ENCODE data around the gene ARHGEF17.

ARHGEF17 gene

DNA sequence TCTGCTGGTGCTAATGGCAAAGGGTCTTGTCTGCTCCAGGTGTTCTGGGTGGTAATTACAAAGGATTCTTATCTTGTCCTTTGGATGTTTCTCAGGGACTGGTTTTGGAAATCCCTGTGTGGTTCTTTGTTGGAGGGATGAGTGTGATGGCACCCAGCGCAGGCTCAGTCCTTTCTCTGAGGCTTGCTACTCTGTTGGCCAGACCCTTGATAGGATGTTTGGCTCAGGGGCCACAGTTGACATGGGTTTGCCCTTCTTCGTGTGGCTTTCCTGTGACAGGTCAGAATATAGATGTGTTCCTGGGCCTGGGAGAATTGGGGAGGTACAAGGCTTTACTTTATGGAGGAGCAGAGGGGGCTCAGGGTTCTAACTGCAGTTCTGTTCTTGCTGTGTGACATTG is 4.0 kb downstream of the ARHGEF17 start:
- DNase-seq = no peak

DNA sequence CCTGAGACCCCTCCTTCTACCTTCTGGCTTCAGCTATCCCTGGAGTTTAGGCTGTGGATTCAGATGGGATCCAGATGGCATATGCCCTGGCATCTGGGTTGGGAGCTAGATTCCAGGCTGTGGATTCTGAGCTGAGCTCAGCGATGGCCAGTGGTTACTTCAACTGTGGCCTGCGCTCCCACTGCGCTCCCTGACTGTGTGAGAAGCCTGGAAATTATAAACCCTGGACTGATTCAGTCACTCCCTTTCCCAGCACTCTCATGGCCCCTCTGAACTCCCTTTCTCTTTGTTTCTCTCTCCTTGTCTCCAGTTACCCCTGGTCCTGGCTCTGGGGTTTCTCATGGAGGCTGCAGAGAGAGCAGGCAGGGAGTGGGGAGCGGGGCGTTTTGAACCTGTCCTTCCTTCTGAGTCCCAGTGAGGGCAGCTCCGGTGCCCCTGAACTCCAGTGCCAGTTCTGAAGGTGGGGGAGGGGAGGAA is 4.8 kb downstream of the ARHGEF17 start:
- peak in 2 of 56 donors; percentile 33 to 34 for DNase-seq

DNA sequence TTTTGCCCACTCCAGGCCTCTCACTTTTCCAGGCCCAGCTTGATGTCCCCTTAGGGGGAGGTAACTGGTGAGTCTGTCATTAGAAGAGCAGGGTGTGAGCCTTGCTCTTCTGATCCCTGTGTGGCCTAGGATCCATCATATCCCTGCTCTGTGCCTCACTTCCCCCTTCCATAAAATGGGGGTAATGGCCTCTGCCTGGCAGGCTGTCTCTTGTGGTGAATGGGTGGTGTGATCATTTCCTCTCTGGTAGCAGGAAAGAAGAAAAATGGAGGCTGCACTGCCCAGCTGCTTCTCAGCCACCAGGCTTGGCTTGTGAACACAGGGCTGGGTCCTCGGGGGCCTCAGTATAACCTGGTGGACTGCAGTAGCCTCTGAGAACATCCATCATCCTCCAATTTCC is 5.6 kb downstream of the ARHGEF17 start:
- DNase-seq = no peak

DNA sequence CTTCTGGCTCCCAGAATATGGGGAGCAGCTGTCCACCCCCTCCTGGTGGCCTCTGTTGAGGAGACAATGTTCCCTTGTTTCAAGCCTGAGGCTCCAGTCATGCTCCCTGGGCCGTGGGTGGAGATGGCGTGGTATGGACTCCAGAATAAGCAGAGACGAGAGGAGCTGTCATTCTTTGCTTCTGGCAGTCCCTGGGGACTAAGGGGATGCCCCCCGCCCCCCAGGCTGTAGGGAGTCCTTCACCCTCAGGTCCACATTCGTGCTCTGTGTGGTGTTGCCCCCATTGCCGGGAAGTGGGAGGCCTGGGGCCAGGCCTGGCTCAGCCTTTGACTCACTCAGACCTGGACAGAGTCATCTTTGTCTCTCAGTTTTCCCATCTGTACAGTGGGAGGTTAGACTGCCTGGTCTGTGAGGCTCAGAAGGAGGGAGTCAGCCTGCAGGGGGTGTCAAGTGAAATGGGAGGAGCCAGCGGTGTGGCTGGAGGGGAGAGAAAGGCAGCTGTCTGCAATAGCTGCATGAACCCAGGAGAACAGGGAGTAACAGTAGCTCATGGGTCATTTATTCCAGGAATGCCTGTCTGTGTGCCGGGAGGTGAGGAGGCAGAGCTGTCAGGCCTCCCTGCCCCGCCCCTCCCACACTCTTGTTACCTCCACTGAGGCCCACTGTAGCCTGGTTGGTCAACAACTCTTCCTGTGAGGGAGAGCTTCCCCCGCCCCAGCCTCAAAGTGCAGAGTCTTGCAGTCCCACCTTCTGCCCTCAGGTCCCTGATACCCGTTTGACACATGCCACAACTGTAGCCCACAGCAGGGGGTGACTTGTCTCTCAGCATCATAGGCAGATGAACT is 6.3 kb downstream of the ARHGEF17 start:
- DNase-seq = peak in 48 of 56 donors; percentile 32 to 88 (median 62)

DNA sequence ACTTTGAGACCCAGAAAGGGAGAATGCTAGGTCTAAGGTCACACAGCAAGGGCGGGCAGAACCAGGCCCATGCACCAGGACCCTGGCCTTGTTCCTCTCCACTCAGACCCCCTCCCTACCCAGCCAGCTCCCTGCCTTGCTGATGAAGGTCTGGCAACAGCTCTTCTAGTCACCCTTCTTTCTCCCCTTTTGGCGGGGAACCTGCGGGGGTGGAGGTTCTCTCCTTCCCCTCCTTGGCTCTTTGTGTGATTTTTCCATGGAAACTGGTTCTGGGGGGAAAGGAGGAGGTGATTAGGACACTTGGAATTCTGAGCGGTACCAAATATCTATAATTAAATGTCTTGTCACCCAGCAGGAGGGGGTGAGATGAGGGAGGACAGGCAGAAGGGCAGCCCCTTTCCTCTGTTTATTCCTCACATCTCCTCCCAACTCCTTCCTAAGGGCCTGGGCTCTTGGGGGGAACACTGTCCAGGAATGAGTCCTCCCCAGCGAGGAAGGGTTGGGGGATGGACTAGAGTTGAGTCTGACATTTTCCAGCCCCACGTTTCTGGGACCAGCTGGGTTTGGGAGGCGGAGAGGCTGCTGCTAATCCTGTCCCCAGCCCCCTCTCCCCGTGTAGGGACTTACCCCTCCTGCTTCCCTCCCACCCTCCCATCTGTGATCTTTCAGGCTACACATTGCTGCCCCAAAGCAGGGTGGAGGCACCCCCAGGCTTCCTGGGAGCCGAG is 7.4 kb downstream of the ARHGEF17 start:
- DNase-seq = peak in 2 of 56 donors; percentile 24 to 31

DNA sequence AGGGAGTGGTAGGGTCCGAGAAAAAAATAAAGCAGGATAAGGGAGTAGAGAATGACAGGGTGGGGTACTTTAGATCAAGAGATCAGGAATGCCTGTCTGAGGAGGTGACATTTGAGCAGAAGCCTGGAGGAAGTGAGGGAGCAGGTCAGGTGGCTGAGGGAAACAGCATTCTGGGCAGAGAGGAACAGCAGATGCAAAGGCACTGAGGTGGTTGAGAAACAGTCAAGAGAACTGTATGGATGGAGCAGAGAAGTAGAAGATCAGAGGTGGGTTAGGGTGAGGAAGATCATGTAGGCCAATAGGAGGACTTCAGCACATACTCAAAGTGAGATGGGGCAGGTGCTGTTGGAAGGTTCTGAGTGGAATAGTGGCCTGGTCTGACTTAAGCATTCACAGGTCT is 8.3 kb downstream of the ARHGEF17 start:
- DNase-seq = no peak

DNA sequence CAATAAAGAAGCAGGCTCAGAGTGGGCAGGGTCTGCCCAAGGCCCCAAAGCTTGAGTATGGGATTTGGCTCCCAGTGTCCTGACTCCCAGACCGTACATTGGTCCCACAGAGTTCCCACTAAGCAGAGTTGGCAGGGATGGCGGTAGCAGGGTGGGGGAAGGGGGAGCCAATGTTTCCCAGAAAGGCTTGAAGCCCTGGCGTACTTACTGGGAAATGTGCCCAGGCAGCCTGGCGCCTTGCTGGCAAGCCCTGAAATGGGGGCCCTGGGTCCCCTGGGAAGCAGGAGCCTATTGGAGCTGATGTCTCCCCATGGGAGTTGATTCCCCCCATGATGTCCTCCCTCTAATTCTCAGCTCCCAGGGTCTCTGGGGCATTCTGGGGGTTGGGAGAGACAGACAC is 9.3 kb downstream of the ARHGEF17 start:
- peak in 49 of 56 donors; percentile 12 to 89 (median 64) for DNase-seq

DNA sequence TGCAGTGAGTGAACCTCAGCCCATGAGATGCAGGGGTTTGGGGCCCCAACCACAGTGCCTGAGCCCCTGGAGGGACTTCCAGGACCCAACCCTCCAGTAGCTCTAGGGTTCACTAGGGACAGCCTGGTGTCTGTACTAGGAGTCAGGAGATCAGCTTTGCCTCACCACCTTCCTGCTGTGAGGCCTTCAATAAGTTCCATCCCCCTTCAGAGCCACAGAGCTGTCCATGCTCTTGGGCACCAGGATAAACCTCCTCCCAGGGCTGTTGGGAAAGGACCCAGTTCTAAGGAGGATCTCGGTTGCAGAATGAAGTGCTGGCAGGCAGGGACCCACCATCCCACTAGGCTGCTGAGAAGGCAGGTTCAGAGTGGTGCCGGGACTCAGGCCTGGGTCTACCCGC is 9.7 kb downstream of the ARHGEF17 start:
- DNase-seq = no peak

DNA sequence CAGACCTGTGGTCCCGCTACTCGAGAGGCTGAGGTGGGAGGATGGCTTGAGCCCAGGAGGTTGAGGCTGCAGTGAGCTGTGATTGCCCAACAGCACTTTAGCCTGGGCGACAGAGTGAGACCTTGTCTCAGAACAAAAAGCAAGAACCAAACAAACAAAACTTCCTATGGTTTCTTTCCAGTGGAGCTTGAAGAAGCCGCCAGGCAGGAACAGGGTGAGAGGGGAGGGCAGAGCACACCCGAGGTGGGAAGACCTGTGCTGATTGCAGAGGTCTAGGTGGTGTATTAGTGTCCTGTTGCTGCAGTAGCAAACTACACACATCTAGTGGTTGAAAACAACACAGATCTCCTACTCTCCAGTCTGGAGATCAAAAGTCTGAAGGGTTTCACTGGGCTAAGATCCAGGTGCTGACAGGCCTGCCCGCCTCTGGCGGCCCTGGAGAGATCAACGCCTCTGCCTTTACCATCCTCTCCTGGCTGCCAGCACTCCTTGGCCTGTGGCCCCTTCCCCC is 10.5 kb downstream of the ARHGEF17 start:
- DNase-seq = no peak

DNA sequence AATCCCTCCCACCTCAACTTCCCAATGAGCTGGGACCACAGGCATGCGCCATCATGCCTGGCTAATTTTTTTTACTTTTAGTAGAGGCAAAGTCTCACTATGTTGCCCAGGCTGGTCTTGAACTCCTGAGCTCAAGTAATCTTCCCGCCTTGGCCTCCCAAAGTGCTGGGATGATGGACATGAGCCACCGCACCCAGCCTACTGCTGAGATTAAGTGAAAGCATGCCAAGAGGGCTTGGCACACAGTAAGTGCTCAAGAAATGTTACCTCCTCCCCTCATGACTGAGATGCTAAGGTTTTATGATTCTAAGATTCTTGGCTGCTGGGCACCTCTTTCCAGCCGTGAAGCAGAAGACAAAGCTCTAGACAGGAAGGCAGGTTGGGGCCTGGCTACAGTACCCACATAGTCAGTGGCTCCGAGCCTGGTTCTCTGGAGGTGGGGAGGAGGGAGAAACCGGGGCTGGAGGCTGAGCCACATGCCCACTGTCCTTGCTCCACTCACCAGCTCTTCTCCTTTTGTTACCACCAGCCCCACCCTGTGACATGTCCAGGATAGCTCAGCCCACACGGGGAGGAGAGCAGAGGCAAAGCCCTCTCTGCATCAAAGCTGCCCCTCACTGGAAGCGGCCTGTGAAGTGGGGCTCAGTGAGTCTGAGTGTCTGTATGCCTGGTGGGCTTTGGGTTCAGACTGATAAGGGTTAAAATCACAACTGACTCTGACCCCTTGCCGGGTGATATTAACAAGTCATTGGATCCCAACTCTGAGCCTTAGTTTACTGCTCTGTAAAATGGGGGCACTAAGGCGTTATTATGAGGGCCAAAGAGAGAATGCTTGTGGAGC is 12.9 kb downstream of the ARHGEF17 start:
- no peak for DNase-seq

DNA sequence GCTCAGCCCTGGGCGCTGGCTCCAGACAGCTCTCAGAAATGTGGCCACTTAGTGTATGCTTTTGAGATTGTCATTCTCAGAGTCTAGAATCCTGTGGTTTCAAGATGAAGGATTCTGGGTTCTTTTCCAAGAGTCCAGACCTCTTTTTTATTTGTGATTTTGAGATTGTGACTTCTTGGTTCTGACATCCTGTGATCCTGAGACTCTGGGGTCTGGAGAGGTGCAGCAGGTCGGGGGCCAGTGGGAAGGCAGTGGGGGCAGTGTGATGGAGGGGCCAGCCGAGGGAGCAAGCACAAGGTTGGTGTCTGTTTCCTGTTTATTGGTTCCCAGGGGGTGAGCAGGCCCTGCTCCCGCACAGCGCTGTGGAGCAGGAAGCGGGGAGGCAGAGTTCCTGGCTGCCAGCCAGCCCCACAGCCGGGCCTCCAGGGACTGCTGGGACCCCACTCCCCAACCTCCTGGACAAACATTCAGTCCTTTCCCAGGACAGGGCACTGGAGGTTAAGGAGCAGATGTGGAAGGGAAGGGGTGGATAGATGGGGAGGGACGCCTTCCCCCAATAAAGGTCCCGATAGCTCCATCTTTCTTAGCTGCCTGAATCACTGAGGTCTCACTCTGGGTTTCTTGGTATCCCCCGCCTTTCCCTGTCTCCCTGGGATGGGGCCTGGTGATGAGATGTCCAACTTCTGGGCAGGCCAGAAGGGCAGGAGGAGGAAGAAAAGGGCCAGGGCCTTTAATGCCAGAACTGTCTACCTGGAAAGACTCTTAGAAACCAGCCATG is 13.7 kb downstream of the ARHGEF17 start:
- peak in 2 of 56 donors; percentile 29 to 38 for DNase-seq

DNA sequence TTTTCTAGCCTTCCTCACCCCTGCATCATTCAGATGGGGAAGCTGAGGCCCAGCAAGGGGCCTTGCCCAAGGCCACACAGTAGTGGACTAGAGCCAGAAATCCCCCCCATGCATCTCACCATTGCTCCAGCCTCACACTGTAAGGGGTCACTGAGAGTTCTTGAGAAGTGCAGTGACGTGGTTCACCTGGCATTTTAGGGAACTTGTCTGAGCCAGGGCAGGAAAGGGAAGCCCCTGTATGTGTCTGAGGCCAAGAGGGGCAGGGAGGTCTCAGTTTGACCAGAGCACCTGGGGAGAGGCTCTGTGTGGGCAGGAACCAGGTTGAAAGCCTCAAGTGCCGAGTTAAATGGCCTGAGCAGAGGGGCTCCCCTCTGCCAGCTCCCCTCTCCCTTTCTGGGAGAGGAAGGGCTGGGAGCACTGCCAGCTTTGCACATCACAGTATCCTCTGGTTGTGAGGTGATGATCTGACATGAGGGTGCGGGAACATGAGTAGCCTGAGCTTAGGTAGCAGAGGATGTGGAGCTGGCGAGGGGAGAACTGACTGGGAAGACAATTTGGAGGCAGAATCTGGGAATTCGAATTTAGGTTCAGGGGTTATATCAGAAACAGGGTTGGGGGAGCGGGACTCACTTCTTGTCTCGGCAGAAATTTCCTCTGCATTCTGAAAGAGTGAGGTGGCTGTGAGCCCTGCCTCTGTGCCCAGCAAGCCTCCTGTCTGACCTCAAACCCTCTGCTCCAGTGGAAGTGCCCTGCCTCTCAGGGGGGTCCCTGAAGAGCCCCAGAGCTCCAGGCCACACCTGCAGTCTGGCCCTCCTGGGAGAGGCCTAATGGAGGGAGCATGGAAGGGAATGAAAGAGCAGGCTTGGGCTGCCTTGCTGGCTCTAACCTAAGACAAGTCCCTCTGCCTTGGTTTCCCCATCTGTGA is 14.6 kb downstream of the ARHGEF17 start:
- no peak for DNase-seq

DNA sequence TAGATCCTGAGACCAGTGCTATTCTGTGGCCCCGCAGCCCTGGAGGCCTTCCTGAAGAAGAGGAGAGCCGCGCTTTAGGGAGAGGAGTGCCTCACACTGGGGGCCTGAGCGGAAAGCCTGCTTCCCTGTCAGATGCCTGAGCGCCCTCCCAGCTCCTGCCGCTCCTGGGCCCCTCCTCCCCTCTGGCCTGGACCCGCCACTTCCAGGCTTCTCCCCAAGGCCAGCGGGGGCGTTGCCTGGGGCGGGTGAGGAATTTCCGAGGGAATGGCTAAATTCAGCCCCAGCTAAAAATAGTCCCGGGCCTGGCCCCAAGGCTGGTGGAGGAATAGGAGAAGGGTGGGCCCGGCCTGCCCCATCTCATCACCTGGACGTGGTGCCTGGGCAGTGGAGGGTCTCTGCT is 15.4 kb downstream of the ARHGEF17 start:
- peak in 13 of 56 donors; percentile 17 to 66 (median 29) for DNase-seq

DNA sequence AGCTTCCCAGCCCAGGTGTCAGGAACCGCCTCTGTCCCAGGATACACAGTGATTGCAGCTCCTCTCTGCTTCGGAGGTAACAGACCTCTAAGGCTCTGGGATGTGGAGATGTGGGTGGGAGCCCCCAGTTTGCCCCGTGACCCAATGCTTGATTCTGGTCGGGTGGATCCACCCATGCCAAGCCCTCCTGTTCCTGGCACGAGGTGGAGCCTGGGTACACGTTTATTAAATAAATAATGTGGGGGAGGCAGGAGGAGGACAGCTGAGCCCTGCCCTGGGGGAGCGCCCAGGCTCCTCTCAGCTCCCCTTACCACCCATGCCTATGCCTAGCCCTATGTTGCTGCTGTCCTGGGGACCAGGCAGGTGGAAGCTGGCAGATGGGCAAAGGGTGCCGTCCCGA is 16.0 kb downstream of the ARHGEF17 start:
- no peak for DNase-seq

DNA sequence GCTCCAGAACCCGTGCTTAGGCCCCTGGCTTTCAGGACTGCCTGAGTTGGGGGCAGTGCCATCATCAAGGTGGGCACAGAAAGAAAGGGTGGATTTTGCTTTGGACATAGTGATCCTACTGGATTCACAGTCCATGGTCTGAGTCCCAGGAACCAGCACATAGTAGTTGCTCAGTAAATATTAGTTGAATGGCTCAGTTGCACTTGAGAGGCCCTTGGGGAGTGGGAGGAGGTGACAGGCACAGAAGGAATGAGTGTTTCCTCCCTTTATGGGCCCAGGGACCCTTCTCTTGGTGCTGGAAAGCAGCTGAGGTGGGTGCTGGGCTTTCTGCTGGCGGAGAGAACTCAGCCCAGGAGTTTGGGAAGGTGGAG is 16.6 kb downstream of the ARHGEF17 start:
- no peak for DNase-seq

DNA sequence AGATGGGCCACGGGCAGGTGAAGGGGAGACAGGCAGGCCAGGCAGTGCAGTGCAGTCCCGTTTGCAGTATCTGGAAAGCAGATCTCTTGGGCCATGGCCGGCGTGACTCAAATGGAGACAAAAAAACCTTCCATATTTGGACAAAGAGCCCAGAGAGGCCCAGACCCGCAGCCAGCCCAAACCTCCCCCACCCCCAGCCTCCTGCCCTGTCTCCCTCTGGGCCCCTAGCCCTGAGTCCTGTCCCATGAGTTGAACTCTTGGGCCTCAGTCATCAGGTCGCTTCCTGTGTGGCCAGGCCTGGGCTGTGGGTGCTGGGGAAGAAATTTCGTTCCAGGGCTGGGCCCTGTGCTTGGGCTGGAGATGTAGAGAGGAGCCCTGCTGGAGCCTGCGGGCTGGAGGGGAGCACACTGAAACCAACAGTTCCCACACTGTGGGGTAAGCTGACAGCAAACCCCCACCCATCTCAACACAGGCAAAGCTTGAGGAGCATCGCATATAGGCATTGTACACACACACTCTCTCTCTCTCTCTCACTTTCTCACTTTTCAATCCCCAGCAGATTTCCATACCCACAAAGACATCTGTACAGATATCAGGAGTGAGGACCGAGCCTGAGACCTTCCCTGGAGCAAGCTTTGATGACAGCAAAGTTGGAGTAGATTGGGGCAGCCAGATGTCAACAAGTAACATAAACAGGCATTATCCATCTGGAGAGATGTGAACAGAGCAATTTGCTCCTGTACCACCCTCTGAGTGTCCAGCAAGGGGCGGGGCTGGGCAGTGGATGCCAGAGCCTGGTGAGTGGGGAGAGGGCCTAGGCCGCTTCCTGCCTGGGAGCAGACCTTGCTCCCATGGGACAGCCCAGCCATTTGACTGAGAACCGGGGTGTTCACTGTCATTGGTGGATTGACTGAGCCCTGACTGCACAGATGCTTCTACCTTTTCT is 17.2 kb downstream of the ARHGEF17 start:
- no peak for DNase-seq

DNA sequence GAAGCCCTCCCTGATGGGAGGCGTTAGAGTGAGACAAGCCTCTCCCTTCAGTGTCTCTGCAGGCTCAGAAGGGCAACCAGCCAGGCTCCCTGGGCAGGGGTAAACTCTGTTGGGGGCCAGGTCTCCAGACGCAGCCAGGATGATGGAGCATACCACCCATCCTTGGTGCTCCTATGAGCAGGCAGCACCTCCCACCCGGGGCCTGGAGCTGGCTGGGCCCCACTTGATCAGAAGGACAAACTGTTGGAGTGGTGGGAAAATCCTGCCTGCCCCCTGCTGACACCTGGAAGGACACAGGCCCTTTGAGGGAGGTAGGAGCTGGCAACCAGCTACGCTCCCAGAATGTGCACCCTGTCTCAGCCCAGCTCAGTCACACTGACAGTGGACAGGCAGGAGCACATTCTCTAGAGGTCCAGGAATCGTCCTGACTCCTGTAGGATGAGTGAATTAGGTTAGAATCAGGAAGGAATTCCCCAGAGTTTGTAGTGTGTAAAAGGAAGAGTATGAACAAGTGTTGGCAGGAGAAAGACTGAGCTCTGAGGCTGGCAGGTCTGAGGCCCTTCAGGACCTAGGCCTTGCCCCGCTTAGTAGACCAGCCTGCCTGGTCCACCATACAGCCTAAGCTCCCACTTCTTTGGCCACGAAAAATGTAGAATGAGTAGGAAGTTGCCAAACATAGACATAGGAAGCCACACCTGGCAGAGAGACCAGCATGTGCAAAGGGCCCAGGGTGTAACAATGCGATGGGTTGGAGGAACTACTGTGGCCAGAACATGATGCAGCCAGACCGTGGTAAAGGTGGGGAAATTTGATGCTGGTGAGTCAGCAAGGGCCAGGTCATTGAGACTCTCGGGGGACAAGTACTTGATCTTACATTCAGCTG is 19.1 kb downstream of the ARHGEF17 start:
- DNase-seq = peak in 1 of 56 donors; percentile 32

Measured in nucleus accumbens (tissue), 56 donors.